GM19324 (cell line): Measurements from ENCODE around the gene NDRG3.
A peak's percentile ranks its signal among the peaks of the same experiment; 100 is the strongest.
"Not testable (repeated sequence)": the region's sequence is repeated elsewhere in the genome, so short reads cannot be mapped to it uniquely, and the experiment has no call there.

Experiments
- ATAC-seq: cut with Tn5 transposase; IDR thresholded peaks from one replicate; pipeline ENCODE4 v1.9.1; 2021; ENCODE audit warnings: mild to moderate bottlenecking, moderate library complexity; ENCODE audit not compliant: unreplicated experiment, low FRiP score

NDRG3 gene

GRCh38 chr20:36614781-36615557 is 130.9 kb downstream of the NDRG3 start:
- no peak for ATAC-seq

- no peak for ATAC-seq
These were observed 131.9 kb downstream of the NDRG3 start for GRCh38 chr20:36613974-36614373.

GRCh38 chr20:36611625-36612024 is 134.3 kb downstream of the NDRG3 start:
- ATAC-seq, result no peak

GRCh38 chr20:36608388-36608728 is 137.5 kb downstream of the NDRG3 start:
- not testable (repeated sequence) for ATAC-seq

- no peak for ATAC-seq
These were observed 138.1 kb downstream of the NDRG3 start for GRCh38 chr20:36607586-36608387.

GRCh38 chr20:36606158-36607066 is 139.5 kb downstream of the NDRG3 start:
- no peak for ATAC-seq

- ATAC-seq, result peak; percentile 92
These were observed 140.3 kb downstream of the NDRG3 start, which contains the start of gene RAB5IF for GRCh38 chr20:36605399-36606157. RAB5IF (plus strand) TSS chr20:36605779; CDS start chr20:36605952, 173 bp downstream.

GRCh38 chr20:36604952-36605398 is 140.9 kb downstream of the NDRG3 start:
- peak; percentile 27 for ATAC-seq
